ENCODE measurements around the gene MVB12B.

Gene MVB12B

DNA sequence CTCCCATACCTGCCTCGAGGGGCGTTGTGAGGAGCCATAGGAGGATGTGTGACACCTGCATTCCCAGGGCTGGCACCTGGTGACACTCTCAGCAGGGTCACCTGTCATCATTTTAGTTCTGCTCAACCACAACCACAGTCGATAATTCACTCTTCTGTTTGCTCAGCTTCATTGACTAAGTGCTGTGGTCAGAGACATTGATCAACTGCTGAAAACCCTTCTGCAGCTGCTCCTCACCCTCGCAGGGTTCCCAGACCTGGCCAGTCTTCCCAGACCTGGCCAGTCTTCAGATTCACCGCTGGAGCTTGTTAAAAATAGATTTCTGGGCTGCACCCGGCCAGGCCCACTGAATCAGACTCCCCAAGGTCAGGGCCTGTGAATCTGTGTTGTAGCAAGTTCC, 92.8 kb downstream of the MVB12B start:
- Histone ChIP-seq H2AFZ (ENCODE audit: low read length) (no peak overlapping the region), H3F3A (ENCODE audit: low read depth) (no peaks in the 10 kb centered on the region), H3K9me2 (replicated peaks; ENCODE audit: low read depth, low read length) (no peaks in the 10 kb centered on the region), H3K4me2 (ENCODE audit: low read depth, low read length, poor library complexity, severe bottlenecking) (no peak overlapping the region), H3K4me3 (ENCODE audit: low read length, poor library complexity, severe bottlenecking) (no peak overlapping the region), H3K9me3 (ENCODE audit: insufficient read depth, low read depth, low read length) (no peaks in the 10 kb centered on the region), H4K20me1 (ENCODE audit: insufficient read depth, low read length, poor library complexity, severe bottlenecking) (no peaks in the 10 kb centered on the region), H3K4me1 (ENCODE audit: insufficient read depth, low read length, poor library complexity, severe bottlenecking) (peaks cover 69% of the 10 kb centered on the region), H3K9ac (ENCODE audit: low read depth, low read length, poor library complexity, severe bottlenecking) (no peak overlapping the region), H3K79me2 (ENCODE audit: insufficient read depth, low read length) (no peaks in the 10 kb centered on the region), H3K36me3 (ENCODE audit: insufficient read depth, low read length) (peaks cover 22% of the 10 kb centered on the region; the same call in 1 of the 2 replicates), H3K27me3 (ENCODE audit: insufficient read depth, low read length, poor library complexity, severe bottlenecking) (no peaks in the 10 kb centered on the region)
- no peak for TF ChIP-seq CTCF (conservative IDR thresholded peaks at IDR 0.05; ENCODE audit: low read length)
- no peak for TF ChIP-seq EZH2phosphoT487 (IDR thresholded peaks at IDR 0.05; ENCODE audit: borderline replicate concordance)

- no peak overlapping the region for H2AFZ ChIP-seq (ENCODE audit: low read length)
- no peaks in the 10 kb centered on the region for H3F3A ChIP-seq (ENCODE audit: low read depth)
- H3K4me1 ChIP-seq (ENCODE audit: insufficient read depth, low read length, poor library complexity, severe bottlenecking) = peaks cover 71% of the 10 kb centered on the region
- no peaks in the 10 kb centered on the region for H3K9me3 ChIP-seq (ENCODE audit: insufficient read depth, low read depth, low read length)
- H3K79me2 ChIP-seq (ENCODE audit: insufficient read depth, low read length) = no peaks in the 10 kb centered on the region
- TF ChIP-seq CTCF (conservative IDR thresholded peaks at IDR 0.05; ENCODE audit: low read length) (no peak), EZH2phosphoT487 (IDR thresholded peaks at IDR 0.05; ENCODE audit: borderline replicate concordance) (no peak)
- no peak overlapping the region for H3K9ac ChIP-seq (ENCODE audit: low read depth, low read length, poor library complexity, severe bottlenecking)
- H3K4me3 ChIP-seq (ENCODE audit: low read length, poor library complexity, severe bottlenecking) = no peak overlapping the region
- no peaks in the 10 kb centered on the region for H3K27me3 ChIP-seq (ENCODE audit: insufficient read depth, low read length, poor library complexity, severe bottlenecking)
- no peaks in the 10 kb centered on the region for H4K20me1 ChIP-seq (ENCODE audit: insufficient read depth, low read length, poor library complexity, severe bottlenecking)
- H3K36me3 ChIP-seq (ENCODE audit: insufficient read depth, low read length) = peaks cover 27% of the 10 kb centered on the region; the same call in 1 of the 2 replicates
- no peaks in the 10 kb centered on the region for H3K9me2 ChIP-seq (replicated peaks; ENCODE audit: low read depth, low read length)
- no peak overlapping the region for H3K4me2 ChIP-seq (ENCODE audit: low read depth, low read length, poor library complexity, severe bottlenecking)
These were observed 93.5 kb downstream of the MVB12B start for GRCh38 chr9:126420135-126420534.

- no peaks in the 10 kb centered on the region for H3F3A ChIP-seq (ENCODE audit: low read depth)
- no peak overlapping the region for H3K4me2 ChIP-seq (ENCODE audit: low read depth, low read length, poor library complexity, severe bottlenecking)
- TF ChIP-seq EZH2phosphoT487 (IDR thresholded peaks at IDR 0.05; ENCODE audit: borderline replicate concordance) (no peak), CTCF (conservative IDR thresholded peaks at IDR 0.05; ENCODE audit: low read length) (no peak)
- peaks cover 34% of the 10 kb centered on the region; the same call in 1 of the 2 replicates for H3K36me3 ChIP-seq (ENCODE audit: insufficient read depth, low read length)
- no peak overlapping the region for H3K9ac ChIP-seq (ENCODE audit: low read depth, low read length, poor library complexity, severe bottlenecking)
- H2AFZ ChIP-seq (ENCODE audit: low read length) = no peak overlapping the region
- H4K20me1 ChIP-seq (ENCODE audit: insufficient read depth, low read length, poor library complexity, severe bottlenecking) = no peaks in the 10 kb centered on the region
- no peaks in the 10 kb centered on the region for H3K79me2 ChIP-seq (ENCODE audit: insufficient read depth, low read length)
- H3K9me3 ChIP-seq (ENCODE audit: insufficient read depth, low read depth, low read length) = no peaks in the 10 kb centered on the region
- H3K27me3 ChIP-seq (ENCODE audit: insufficient read depth, low read length, poor library complexity, severe bottlenecking) = no peaks in the 10 kb centered on the region
- H3K4me3 ChIP-seq (ENCODE audit: low read length, poor library complexity, severe bottlenecking) = no peak overlapping the region
- no peaks in the 10 kb centered on the region for H3K9me2 ChIP-seq (replicated peaks; ENCODE audit: low read depth, low read length)
- peaks cover 65% of the 10 kb centered on the region for H3K4me1 ChIP-seq (ENCODE audit: insufficient read depth, low read length, poor library complexity, severe bottlenecking)
These were observed 94.3 kb downstream of the MVB12B start for GRCh38 chr9:126420643-126421564.

Data from Loucy (cell line).